CD4-positive, alpha-beta T cell treated with Interferon gamma for 1 hour (primary cell): ENCODE data around the gene PRKCZ.

Experiments
- DNase-seq: peaks from one replicate; pipeline ENCODE4 v3.0.0-alpha.2; 2020

PRKCZ gene

GRCh38 chr1:2046953-2047748 is 3.1 kb upstream of the PRKCZ start:
- DNase-seq: no peak

DNA sequence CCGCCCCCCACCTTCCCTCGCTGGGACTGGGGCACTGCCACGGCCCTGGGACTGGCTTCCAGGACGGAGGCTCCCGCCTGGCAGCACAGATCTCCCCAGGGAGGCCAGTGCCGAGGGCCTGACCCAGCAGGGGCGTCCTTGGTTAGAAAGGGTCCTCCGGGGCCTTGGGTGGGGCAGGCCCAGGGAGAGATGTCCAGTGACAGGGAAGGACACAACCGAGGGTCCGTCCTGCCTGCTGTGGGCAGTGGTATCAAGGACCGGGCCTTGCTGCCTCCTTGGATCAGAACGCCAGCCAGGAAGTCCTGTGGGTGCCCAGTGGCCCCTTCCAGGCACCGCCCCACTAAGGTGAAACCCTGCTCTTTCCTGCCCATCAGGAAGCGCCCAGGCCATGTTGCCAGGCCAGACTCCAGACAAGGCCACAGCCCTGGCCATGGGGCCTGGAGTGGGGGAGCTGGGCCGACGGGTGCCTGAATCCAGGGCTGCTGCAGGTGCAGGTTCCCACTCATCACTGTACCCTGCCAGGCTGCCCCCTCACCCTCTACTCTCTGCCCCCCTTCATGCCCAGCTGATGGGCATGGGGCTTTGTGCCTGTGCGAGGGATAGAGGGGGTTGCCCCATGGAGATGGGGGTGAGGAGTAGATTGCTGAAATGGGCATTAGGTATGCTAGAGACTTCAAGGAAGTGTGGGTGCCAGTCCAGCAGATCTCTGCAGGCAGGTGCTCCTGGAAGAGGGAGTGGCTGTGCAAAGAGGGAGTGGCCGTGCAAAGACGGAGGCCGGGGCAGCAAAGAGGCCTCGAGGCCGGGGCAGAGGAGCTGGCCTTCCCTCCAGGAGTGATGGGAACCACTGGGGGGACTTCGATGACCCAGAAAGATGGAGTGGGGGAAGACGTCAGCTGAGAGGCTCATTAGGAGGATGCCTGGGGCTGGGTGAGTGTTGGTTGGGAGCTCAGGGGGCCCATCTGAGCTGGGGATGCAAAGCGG is 2.2 kb upstream of the PRKCZ start:
- no peak for DNase-seq

GRCh38 chr1:2049225-2049717 is 940 bp upstream of the PRKCZ start:
- peak; percentile 13 for DNase-seq

DNA sequence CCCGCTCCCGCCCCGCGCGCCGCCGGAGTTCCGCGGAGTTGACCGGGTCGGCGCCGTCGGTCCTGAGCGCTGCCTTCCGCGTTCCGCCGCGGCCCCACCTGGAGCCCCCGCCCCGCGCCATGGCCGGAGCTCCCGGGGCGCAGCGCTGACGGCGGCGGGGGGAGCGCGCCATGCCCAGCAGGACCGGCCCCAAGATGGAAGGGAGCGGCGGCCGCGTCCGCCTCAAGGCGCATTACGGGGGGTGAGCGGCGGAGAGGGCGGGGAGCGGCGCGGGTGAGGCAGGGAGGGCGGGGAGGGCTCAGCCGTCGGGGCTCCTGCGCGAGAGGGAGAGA is 216 bp downstream of the PRKCZ start:
- no peak for DNase-seq

DNA sequence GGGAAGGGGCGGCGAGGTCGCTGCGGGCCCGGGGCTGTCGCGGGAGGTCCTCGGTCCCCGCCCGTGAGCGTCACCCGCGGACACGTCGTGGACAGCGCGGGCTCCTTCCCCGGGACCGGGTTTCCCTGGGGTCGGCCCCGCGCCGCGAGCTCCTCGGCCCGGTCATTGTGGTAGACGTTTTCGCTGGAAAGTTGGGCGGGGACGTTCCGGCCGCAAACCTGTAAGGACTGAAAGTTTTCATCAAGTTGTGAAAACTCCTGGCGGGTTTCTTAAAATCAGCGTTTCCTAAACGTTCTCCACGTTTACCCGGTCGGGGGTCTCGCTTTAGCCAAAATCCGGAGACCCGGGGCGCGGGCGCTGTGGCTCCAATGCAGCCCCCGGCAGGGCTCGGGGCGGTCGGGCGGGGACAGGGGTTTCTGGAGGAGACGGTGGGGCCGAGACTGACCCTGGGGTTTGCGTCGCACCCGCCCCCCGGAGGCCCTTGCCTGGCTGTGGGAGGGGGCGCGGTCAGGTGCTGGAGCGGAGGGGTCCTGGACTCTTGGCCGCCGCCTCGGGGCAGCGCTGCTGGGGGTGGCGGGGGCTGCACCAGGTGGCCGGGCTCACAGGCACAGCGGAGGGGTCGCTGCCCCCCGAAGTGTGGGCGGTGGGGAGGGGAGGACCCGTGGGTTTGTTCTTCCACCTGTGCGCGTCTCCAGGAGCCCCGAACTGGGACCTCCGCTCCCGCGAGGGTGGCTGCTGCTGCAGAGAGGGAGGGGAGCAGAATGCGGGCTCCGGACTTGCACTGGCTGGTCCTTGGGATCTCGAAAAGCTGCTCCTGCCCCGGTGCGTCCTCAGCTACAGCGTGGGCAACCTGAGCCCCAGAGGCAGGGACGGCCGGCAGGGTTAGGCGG is 827 bp downstream of the PRKCZ start:
- no peak for DNase-seq

- no peak for DNase-seq
Measured at GRCh38 chr1:2052054-2052679, 2.0 kb downstream of the PRKCZ start.

DNA sequence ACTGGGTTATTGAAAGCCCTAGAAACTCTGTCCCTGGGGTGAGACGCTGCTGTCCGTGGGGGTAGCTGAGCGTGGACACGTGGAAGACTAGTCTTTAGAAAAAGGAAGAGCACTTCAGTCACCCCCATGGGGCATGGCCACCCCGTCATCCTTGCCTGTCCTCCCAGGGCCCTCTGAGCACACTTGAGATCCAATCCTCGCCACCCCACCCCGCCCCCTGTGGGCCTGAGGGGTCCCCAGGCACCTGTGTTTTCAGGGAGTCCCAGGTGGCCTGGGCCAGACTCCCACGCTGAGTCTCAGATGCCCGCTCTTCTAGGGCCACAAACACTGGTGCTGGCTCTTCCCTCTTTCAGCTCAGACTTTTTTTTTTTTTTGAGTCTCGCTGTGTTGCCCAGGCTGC is 2.5 kb downstream of the PRKCZ start:
- DNase-seq: no peak

- no peak for DNase-seq
Measured at GRCh38 chr1:2053217-2053616, 3.0 kb downstream of the PRKCZ start.

DNA sequence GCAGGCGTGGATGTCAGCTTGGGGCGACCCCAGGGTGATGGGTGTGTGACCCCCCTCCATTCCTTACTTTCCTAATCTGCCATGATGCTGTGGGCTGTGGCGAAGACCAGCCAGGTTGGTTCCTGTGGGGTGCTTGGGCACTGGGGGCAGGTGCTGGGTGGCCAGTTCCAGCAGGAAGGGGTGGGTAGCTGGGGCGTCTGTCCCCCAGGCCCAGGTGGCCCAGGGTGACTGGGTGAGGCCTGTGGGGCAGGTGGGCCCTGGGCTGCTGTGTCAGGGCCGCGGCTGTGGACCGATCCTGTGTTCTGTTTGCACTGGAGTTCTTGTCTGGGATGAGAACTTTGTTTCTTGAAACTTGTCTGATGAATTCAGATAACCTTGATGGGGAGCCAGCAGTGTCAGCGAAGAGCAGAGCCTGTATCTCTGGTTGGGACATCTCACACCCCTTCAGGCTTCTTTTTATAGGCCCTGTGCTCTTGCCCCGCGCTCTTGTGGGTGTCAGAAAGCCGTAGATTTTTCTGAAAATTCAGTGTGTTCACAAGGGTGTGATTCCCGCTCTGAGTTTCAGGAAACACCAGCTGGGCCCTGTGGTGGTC is 3.7 kb downstream of the PRKCZ start:
- DNase-seq: no peak

DNA sequence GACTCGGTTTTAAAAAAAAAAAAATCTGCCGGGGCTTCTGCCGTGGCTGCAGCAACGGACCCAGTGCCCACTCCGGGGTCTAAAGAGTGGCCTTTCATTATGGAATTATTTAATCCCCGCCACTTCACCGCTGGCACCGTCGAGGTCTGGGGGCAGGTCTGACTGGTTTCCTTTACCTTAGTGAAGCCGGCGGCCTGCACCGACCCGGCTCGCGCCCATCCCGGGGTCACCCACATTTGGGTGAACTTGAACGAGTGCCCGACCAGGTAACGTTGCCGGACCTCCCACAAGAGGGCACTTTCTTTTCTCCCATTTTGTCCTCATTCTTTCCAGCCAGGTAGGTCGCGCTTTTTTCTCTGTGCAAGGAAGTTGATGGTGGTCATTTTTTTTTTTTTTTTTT is 4.3 kb downstream of the PRKCZ start:
- DNase-seq: no peak

DNA sequence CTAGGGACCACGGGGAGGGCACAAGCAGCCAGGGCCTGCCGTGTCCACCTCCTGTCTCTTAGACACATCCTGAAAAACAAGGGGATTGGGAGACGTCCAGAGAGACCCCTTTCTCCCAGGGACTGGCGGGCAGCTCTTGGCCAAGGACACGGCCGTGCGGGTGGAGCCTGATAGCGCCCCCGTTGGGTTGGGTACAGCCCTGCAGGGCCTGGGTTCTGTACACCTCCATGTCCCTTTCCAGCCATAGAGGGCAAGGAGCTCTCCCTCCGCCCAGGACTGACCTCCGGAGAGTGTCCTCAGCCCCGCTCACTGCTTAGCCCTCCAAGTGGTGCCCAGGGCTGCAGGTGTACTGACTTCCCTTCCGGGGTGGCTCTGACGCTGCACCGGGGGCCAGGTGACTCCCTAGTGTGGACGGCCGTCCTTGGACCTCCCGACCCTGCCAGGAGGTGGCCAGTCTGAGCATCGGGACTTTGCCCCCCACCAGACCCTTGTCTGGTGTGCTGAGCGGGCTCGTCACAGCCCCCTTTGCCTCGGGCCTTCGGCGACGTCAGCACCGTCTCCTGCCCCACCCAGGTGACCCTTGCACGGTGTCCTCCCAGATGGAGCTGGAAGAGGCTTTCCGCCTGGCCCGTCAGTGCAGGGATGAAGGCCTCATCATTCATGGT is 5.8 kb downstream of the PRKCZ start:
- no peak for DNase-seq

GRCh38 chr1:2056955-2057590 is 6.9 kb downstream of the PRKCZ start:
- DNase-seq: no peak

- no peak for DNase-seq
Measured at GRCh38 chr1:2059290-2059953, 9.2 kb downstream of the PRKCZ start.

- DNase-seq: no peak
Measured at GRCh38 chr1:2060072-2060471, 9.9 kb downstream of the PRKCZ start.

GRCh38 chr1:2060535-2060934 is 10.3 kb downstream of the PRKCZ start:
- no peak for DNase-seq

DNA sequence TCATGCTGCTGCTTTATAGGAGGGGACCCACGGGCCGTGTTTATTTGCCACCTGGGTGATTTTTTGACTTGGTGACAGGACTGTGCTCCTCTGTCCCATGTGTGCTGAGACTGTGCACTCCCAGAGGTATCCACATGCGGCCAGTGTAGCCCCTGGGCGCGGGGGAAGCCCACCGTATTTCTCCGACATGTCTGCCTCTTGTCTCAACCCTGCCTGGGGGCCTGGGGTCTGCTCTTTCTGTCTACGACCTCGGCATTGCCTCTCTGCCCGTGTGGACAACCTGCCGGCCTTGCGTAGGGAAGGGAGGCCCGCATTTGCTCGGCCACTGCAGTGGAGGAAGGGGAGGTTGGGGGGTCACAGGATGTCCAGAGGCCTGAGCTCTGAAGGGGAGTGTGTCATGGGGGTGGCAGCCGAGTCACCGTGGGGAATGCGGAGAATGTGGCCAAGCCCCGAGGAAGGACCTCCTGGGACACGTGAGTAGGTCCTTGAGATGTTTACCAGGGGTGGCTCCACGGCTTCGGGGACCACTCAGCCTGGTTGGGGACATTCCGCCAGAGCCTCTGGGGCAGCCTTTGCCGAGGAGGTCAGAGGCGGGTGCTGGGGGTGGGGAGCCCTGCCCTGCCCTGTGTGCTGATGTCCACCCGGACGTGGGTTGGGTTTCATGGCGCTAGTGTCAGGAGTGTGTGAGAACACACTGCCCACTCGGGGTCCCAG is 11.0 kb downstream of the PRKCZ start:
- no peak for DNase-seq

- no peak for DNase-seq
Measured at GRCh38 chr1:2065699-2066098, 15.5 kb downstream of the PRKCZ start.

DNA sequence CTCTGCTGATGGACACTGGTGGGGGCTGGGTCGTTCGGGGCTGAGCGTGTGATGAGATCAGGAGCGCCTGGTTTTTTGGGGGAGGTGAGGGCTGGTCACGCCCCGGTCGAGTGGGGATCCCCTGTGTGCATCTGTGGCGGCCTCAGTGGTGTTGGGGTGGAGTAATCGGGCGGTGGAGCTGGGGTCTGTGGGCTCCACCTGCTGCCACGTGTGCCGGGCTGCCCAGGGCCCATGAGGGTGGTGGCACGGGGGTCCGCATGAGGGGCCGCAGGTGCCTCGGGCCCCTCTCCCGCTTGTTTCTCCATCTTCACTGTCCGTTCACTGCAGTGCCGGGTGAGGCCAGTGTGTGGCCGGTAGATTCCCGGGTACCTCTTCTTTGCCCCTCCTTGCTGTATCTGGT is 17.2 kb downstream of the PRKCZ start:
- DNase-seq: no peak

DNA sequence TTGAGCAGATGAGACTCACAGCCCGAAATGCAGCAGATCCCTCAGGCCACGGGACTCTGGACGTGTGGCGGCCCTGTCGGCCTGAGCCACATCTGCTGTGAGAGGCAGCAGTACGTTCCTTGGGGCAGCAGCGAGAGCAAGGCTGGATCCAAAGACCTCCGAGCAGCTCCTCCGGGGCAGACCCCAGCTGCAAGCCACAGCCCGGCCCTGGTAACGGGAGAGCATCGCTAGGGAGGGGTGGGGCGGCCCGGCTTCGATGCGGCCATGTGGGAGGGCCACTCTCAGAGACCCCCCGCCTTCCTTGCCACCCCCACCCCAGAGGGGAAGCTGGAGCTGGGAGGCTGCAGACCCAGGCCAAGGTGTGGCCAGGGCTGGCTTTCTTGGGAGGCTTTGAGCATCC is 17.8 kb downstream of the PRKCZ start:
- DNase-seq: no peak

GRCh38 chr1:2068951-2069350 is 18.7 kb downstream of the PRKCZ start:
- DNase-seq: no peak
